ACHN (cell line): ENCODE results near the gene CCNJL.

Source experiments
- DNase-seq: peaks from one replicate; pipeline ENCODE4 v3.0.0-alpha.2; 2015
- in situ Hi-C: cut with HindIII; loops from 2 replicates; pipeline ENCODE4 v1.10.0; 2017; ENCODE audit warnings: low sequenced_read_pairs, low pct_ligation_motif_present, low pct_unique_long_range_greater_than_20kb

CCNJL gene

DNA sequence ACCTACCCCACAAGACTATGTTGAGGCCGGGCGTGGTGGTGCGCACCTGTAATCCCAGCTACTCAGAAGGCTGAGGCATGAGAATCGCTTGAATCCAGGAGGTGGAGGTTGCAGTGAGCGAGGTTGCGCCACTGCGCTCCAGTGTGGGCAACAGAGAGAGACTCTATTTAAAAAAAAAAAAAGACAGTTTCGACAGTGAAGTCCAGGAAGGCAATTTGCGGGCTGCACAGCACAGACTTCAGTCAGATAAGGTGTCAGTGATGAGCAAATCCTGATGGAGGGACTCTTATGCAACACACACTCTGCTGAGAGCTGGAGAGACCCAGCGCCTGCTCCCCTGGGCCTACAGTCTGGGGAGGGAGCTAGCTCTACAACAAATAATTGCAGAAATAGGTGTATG, 14.2 kb downstream of the CCNJL start:
- in situ Hi-C loops: no loop called here
- no peak for DNase-seq

DNA sequence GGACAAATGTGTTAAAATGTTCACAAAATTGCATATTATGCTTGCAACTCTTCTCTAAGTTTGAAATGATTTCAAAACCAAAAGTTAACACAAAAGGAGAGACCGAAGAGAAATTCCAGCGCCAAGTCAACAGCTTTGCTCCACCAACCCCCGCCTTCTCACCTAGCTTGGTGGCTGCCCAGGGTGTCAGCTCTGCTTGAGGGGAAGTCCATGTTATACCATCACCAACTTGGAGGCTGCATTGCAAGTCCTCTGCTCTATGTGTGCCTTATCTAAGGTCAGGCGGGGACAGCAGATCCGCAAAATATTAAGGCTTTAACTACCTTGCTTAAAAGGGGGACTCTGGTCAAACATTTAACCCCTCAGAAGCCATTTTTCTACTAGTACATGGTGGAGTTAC, 14.6 kb downstream of the CCNJL start:
- DNase-seq: no peak
- in situ Hi-C loops: no loop called here

DNA sequence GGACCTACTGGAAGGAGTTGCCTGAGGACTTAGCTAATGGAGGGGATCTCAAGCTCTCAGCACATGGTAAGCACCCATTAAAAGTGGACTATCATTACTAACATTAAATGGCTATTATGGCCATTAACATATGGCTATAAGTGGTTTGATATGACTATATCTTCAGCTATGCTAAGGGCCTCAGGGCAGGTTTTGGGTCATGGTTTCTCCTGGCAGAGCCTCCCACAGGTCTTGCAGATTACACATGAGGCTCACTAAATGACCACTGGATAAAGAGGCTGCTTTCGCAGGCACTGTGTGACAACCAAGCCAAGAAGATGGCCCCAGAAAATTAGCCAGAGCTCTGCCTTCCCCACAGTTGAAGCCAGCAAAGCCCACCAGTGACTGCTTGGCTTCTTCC, 15.4 kb downstream of the CCNJL start:
- in situ Hi-C loops: no loop called here

DNA sequence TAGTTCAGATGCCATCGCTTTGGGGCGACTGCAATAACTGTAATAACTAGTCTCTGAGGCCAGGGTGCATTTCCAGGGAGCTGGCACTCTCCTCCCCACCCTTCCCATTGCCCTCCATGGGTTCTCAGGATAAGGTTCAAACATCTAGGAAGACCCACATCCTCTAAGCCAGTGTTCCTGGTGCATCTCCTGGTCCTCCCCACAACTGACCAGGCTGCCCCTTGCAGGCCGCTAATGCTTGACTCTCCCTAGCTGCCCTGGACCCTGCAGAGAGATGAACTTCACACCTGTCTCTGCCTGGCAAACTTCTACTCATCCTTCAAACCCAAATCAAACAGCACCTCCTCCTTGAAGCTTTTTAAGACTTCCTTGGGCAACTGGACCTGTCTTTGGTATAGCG, 15.9 kb downstream of the CCNJL start:
- no peak for DNase-seq
- in situ Hi-C loops: no loop called here

More for the DNA sequence above, 15.4 kb downstream of the CCNJL start:
- no peak for DNase-seq

DNA sequence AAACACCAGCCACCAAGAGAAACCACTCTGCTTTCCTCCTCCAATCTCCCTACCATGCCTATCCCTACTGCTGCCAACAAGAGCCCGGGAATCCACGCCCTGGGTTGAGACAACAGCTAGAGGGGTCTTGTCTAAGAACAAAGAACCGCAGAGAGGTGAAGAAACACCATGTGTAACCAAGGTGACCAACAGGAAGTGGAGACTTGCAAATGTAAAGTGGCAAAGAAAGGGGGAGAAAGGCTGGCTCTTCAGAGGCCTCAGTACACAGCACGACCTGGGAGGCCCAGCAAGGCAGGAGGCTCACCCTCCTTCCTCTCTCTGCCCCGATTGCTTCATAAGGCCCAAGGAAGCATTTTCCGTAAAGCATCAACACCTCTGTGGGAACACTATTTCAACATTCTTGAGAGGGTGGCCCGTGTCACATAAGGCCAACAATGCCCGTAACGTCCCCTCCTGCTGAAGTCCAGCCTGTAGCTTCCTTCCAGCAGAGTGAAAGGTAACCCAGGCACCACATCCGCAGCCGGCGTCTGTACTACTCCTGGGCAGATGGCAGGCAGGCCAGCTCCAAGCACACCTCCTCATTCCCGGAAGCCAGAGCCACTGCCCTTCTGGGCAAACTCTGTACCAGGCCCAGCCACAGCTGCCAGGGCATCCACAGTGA, 18.3 kb downstream of the CCNJL start:
- DNase-seq: no peak
- in situ Hi-C loops: no loop called here

DNA sequence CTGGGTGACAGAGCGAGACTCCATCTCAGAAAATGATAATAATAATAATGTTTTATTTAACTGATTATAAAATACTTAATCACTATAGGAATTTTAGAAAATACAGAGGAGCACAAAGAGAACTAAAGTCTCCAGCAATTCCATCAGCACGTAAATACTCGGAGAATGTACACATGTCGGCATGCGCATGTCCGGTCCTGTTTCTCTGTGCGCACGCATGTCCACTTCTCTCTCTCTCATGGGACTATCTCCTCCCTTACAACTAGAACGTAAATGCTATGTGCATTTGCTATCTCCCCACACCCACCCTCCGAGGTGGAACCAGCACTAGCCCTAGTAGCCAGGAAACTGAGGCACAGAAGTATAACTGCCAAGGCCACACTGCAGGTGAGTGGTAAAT, 19.0 kb downstream of the CCNJL start:
- DNase-seq: no peak
- in situ Hi-C loops: no loop called here

DNA sequence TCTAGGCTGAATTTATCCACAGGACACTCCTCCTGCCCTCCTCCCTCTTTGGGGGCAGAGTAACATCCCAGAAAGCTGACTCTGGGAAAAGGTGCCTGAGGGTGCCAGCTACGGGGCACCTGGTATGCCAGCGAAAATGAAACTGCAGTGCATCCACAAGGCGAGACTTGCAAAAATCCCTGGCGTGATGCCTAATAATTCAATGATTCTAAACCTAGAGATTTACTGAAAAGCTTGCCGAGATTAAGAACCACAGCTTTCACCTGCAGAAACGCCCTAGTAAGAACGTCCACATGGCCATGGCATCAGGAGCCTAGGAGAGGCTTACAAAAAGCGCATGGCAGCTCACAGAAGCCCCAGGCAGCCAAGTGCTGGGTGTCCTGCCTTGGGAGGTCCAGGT, 20.9 kb downstream of the CCNJL start:
- DNase-seq: no peak
- in situ Hi-C loops: no loop called here

DNA sequence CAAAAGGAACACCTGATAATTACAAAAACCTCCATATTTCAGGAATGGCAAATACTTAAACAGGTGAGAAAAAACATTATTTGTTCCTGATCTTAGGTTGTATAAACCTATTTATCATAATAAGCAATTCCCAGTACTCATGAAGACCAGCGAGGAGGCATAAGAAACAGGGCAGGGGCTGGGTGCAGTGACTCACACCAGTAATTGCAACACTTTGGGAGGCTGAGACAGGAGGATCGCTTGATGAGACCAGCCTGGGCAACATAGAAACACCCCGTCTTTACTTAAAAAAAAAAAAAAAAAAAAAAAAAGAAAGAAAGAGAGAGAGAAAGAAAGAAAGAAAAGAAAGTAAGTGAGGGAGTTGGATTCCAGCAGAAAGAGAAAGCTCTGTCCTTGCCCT, 21.6 kb downstream of the CCNJL start:
- in situ Hi-C loops: no loop called here

DNA sequence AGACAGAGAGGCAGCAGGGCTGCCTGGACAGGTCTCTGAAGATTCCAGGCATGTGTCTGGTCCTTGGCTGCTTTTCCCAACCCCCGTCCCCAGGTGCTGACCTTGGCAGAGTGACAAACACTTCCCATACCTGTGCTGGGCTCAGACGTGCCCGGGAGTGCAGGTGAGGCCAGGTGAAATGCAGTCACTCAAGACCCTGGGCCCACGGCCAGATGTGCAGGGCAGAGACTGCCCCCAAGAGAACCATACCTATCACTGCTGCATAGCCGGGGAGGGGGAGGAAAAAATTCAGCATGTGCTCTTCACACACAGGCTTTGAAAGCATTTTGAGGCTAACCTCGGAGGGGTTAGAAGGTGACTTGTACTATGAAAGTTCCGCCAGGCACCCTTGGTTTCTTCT, 22.6 kb downstream of the CCNJL start:
- in situ Hi-C loops: no loop called here
- no peak for DNase-seq

More for the DNA sequence above, 21.6 kb downstream of the CCNJL start:
- DNase-seq: no peak

DNA sequence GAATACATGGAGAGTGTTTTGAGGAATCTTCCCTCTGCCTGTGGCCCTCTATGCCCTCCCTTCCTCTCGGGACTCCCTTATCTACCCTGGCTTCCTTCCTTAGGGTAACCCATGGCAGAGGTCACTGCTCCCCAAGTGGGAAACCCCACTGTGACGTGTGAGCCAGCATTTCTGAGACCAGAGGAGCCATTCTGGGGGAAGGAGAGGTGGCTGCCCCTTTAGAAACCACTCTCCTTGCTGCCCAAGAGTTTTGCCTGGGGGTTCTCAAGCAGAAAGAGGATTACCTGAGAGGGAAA, 23.1 kb downstream of the CCNJL start:
- no peak for DNase-seq
- in situ Hi-C loops: no loop called here

DNA sequence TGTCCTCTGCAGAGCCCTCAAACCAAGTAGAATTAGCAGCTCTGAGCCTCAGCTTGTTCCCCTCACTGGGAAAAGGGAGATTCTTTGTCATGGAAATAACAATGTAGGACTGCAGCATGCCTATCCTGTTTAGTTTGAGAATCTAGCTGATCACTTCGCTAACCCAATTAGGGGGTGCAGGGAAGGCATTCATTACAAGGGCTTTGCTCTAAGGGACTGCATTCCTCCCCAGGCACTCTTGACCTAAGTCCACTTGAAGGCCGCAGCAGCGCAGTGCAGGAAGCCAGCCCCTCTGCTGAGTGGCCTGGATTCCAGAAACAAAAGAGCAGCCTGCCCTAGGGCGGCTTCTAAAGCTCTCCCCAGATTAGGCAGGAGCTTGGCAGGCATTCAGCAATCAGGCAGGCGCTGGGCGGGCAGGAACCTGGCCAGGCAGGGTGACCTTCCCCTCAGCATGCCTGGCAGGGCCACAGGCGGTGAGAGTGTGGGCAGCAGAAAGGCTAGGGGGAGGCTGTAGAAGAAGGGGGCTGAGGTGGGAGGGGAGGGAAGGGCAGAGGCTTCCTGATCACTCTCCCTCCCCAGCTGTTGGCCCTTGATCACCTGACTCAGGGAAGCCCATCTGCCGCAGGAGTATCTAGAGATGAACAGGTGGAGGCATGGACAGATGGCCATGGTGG, 24.8 kb downstream of the CCNJL start:
- no peak for DNase-seq

DNA sequence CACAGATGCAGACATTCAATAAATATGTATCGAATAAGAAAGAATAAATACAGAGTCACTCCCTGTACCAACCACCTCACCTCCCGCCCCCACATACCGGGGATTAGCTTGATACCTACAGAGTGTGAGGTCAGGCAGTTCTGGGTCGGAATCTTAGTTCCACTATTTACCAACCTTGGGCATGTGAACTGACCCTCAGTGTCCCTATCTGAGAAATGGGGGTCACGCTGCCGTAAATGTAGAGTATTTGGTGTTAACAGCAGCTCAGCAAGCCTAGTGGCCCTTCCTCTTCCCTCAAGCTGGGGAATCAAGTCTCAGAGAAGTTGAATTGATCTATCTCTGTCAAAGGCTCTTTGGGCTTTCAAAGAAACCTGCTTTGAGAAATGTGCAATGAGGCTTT, 25.4 kb downstream of the CCNJL start:
- in situ Hi-C loops: no loop called here
- no peak for DNase-seq

More for the DNA sequence above, 24.8 kb downstream of the CCNJL start:
- in situ Hi-C loops: no loop called here

DNA sequence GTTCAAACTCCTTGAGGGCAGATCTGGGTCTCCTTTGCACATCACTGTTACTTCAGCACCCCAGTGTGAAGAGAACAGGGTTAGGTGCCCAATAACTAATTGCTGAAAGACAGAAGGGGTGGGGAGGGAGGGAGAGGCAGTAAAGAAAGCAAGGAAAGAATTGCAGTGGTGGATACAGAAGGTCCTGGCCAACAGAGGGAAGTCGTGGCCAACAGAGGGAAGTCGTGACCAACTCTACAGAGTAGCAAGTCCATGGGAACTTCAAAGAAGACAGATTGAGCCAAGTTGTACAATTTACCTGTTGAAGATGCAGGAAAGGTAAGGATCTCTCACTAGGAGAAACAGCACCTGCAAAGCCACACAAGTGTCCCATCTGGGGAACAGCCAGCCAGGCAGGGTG, 27.0 kb downstream of the CCNJL start:
- in situ Hi-C loops: no loop called here
- DNase-seq: no peak

DNA sequence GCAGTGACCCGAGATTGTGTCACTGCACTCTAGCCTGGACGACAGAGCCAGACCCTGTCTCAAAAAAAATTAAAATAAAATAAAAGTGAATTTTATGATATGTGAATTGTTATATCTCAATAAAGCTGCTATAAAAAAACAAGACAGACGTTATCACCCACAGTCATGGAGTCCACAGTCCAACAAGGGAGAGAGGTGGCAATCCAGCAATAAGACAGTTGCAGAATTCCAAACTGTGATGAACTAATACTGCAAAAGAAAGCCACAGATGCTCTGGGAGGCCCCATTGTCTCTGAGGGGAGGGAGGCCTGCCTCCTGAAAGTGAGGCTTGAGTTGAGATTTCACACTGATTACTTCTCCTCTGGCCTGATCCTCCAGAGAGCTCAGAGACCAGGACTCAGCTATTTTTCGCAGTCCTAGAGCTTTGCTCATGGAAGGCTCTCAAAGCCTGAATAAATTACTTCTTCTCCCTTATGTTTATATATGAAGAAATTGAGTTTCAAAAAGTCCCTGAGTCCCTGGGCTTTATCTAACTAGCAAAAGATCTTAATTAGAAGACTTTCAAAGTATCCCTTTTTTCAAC, 28.0 kb downstream of the CCNJL start:
- no peak for DNase-seq
- in situ Hi-C loops: no loop called here

DNA sequence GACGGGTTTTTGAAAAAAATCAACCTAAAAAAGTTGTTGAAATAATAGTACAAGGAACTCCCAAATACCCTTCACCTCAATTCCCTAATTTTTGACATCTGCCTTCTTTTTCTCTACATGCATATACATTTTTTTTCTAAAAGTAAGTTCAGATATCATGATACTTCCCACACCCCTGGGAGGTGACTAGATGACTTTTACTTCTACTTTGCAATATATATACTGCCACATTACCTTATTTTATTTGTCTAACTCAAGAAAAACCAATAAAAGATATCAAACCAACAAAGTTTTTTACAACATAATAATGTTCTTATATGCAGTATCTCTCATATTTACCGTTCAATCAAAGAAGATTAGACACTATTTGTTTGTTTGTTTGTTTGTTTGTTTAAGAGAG, 31.1 kb downstream of the CCNJL start:
- in situ Hi-C loops: no loop called here
- DNase-seq: no peak

DNA sequence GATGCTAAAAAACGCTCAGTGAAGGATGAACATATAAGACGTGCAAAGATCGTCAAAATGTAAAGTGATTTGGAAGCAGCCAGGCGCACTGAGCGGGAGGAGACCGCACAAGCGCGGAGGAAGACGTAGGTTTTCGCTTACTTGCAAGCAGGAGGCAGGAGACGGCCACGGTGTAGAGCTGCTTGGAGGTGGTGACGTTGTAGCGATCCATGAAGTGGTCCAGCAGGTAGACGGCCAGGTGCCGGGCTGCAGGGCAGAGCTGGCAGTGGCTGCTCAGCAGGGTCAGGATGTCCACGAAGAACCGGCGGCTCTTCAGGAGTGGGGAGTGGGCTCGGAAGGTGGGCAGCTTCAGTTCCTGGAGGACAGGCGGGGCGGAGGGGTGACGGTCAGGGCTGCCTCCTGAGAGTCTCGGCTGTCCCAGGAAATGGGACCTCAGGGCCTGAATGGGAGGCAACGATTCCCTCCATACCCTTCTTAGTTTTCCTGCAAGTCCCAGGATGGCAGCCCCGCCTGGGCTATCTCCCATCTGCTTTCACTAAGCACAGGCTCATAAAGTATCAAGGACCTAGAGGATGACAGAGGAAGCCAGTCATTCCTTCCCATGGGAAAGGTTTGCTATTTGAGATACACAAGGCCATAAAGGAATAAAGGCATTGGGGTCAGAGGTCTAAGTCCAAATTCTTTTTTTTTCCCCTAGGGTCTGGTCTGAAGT, 31.8 kb downstream of the CCNJL start:
- in situ Hi-C loops: no loop called here
- no peak for DNase-seq

DNA sequence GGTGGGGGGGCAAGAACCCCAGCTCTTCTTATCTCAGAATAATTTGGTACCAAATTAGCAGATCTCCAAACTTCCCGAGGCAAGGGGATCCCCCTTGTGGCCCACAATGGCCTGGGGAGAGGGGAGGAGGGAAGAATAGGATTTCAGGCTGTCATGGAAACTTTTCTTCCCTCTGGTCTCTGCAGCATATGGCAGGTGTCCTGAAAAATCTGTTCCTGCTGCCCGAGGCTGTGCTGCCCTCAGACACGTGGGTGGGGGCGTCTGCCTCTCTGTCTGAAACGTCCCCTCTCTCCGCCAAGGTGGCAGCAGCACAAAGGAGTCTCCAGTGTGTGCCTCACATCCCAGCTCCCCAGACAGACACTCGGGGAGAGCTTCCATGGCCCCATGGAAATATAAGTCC, 34.0 kb downstream of the CCNJL start:
- DNase-seq: no peak
- in situ Hi-C loops: no loop called here

DNA sequence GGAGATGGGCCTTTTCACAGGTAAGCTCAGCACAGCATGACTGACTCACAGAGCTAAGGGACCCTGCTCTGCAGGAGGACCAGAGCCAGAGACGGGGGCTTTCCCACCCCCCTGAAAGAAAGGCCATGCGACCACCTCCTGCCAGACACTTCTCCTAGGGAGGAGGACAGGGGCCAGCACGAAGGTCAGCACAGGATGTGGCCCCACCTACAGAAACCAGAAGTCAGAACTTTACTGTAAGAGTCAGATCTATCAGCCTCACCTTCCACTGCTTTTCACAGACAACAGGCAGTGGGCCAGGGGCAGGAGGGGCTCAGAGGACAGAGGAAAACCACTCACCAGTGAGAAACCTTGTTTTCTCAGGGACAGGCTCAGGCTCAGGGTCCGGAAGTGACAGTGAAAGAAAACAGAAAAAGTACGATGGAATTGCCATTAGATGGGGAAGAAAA, 37.9 kb downstream of the CCNJL start:
- in situ Hi-C loops: no loop called here
- no peak for DNase-seq

DNA sequence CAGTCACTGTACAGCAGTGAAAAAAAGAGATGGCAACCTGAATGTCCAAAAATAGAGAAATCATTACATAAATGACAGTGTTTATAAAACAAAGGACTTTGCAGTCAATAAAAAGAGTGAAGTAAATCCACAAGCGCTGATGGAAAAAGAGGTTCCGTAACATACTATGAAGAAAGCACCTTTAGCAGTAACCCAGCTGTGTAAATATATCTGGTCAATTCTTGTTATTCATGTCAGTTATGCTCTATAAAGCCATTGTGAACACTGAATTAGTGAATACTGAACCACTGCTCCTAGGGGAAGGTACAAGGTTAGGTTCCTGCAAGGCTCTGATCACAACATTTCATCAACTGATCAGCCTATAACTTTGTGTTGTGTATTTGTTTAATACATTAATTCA, 39.5 kb downstream of the CCNJL start:
- in situ Hi-C loops: no loop called here
- DNase-seq: no peak

DNA sequence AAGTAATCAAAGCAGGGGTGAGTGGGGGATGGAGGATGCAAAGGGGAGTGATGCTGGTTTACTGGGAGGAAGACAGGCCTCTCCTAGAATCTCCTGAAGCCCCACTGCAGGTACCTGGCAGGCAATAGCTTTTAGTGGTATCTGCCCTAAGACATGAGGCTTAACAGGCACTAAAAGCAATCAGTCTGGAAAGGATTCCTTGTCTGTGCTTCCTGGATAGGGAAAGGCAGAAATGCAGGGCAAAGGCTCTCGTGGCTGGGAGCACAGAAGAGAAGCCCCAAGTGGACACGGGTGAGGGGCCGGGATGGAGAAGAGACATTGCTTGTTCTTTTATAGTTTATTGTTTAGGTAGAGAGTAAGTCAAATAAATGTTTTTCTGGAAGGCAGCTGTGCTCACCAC, 40.1 kb downstream of the CCNJL start:
- in situ Hi-C loops: no loop called here
- DNase-seq: no peak
